Measurements from ENCODE around the gene SH3RF3. TPM values are rescaled to one million over a fixed set of nuclear protein-coding genes. Genes with fewer than 3 reads are reported as not detected.

SH3RF3 gene
- total and polyA plus RNA-seq, 2 of the 13 experiments (the other 11 are each of a cell fraction or from before 2014, with no cell fraction given): 0.04 TPM; not detected in 1

DNA sequence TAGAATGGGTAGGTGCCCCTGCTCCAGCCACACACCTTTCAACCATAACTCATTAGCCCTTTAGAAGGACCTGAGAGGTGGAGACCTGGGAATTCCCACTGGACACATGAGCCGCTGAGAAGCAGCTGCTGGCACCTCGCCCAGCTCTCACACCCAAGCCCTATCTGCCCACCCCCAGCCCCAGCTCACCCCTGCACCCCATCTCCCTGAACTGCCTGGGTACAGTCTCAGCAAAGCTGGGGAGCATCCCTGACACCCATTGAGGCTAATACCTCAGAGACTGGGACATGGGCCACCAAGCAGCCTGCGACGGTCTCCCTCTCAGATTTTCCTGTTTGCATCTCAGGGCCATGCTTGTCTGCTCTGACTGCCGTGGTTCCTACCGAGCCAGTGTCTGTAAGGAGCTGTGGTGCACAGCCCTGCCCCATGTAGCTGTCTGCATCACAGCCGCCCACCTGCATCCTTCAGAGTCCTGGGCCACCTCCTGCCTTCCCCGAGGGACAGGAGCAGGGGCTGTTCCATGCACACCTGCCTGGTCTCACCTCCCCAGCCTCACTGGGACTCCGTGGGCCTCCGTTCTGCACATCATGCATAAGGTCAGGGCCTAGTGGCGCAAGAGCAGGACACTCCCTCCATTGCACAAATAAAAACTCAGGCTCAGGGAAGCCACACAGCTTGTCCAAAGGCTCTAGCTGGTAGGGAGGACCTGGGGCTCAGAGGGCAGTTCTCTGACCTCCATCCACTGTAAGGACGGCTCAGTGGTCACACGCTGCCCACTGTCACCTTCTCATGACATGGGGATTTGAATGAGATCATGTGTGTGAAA lies 394.7 kb downstream of the SH3RF3 start (continued):
- TF ChIP-seq, protein P1, sequence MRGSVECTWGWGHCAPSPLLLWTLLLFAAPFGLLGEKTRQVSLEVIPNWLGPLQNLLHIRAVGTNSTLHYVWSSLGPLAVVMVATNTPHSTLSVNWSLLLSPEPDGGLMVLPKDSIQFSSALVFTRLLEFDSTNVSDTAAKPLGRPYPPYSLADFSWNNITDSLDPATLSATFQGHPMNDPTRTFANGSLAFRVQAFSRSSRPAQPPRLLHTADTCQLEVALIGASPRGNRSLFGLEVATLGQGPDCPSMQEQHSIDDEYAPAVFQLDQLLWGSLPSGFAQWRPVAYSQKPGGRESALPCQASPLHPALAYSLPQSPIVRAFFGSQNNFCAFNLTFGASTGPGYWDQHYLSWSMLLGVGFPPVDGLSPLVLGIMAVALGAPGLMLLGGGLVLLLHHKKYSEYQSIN (CRISPR knock-in tag; IDR thresholded peaks at IDR 0.05; ENCODE audit: borderline replicate concordance): no peak
- TF ChIP-seq NONO (IDR thresholded peaks at IDR 0.05) (no peak), NONO (CRISPR knock-in tag; conservative IDR thresholded peaks at IDR 0.05) (peak; percentile 57; the same call in 1 of the 2 replicates)
- TF ChIP-seq, protein P2, sequence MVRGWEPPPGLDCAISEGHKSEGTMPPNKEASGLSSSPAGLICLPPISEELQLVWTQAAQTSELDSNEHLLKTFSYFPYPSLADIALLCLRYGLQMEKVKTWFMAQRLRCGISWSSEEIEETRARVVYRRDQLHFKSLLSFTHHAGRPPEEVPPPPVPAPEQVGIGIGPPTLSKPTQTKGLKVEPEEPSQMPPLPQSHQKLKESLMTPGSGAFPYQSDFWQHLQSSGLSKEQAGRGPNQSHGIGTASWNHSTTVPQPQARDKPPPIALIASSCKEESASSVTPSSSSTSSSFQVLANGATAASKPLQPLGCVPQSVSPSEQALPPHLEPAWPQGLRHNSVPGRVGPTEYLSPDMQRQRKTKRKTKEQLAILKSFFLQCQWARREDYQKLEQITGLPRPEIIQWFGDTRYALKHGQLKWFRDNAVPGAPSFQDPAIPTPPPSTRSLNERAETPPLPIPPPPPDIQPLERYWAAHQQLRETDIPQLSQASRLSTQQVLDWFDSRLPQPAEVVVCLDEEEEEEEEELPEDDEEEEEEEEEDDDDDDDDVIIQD (CRISPR knock-in tag; IDR thresholded peaks at IDR 0.05; ENCODE audit: low read depth): no peak

DNA sequence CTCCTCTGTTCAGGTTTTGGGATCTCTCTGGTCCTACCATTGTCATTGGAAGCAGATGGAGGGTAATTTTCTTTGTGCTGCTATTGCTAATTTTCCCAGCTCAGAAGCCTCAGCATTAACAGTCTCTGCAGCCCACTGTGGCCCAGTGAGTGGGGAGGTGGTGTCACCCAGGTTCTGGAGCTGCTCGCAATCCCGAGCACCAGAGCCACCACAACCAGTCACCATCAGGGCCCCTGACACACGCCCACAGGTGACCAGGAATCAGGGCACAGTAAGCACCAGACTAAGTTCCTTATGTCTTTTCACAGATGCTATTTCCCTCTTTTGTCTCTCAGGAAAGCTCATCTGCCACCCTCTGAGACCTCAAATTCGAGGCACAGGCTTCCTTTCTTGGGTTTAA lies 396.8 kb downstream of the SH3RF3 start:
- Histone ChIP-seq H2AFZ (ENCODE audit: low read length) (no peak overlapping the region), H4K20me1 (ENCODE audit: insufficient read depth, low read length) (no peaks in the 10 kb centered on the region), H3K36me3 (replicated peaks in 1 of 2; ENCODE audit: control insufficient read depth in 1 of 2, insufficient read depth in 2 of 2, low read length in 2 of 2) (no peaks in the 10 kb centered on the region), H3K9ac (ENCODE audit: insufficient read depth, low read depth, low read length) (no peak overlapping the region), H3K4me2 (ENCODE audit: low read depth, low read length) (no peak overlapping the region), H3K4me3 (replicated peaks in 1 of 3; ENCODE audit: insufficient read depth in 1 of 3, low read depth in 2 of 3, low read length in 3 of 3) (no peak overlapping the region), H3K79me2 (ENCODE audit: insufficient read depth, low read length) (no peaks in the 10 kb centered on the region), H3K9me3 (ENCODE audit: low read length) (no peaks in the 10 kb centered on the region), H3K27me3 (ENCODE audit: control insufficient read depth in 1 of 2, insufficient read depth in 2 of 2, low read length in 2 of 2) (peaks cover 6 to 37% of the 10 kb centered on the region in 2 experiments; a peak in 4 of 5 replicates), H3K27ac (ENCODE audit: extremely low read length, insufficient read depth, low read length) (no peak overlapping the region), H3K4me1 (ENCODE audit: insufficient read depth, low read length) (peaks cover 41% of the 10 kb centered on the region)
- FAIRE-seq: no peak
- no peak for ATAC-seq
- ChIA-PET POLR2A (no interaction called here), CTCF (ENCODE audit: low intra/inter-chr PET ratio, low total read pairs) (no interaction called here)
- no TSS peak for BruUV-seq (replicated peaks)
- intact Hi-C loops (cut with micrococcal nuclease; ENCODE audit: unreplicated experiment) (no loop called here), in situ Hi-C loops (cut with HindIII; ENCODE audit: extremely low pct_ligation_motif_present, low pct_unique_long_range_greater_than_20kb) (no loop called here)
- 40% methylated on average over 4 of the region's 4 CpGs for WGBS (ENCODE audit: low lambda C conversion rate)
- no peak for DNase-seq (ENCODE audit: low spot score)
- TF ChIP-seq MLLT10 (CRISPR knock-in tag; IDR thresholded peaks at IDR 0.05): no peak
- TF ChIP-seq, protein P3, sequence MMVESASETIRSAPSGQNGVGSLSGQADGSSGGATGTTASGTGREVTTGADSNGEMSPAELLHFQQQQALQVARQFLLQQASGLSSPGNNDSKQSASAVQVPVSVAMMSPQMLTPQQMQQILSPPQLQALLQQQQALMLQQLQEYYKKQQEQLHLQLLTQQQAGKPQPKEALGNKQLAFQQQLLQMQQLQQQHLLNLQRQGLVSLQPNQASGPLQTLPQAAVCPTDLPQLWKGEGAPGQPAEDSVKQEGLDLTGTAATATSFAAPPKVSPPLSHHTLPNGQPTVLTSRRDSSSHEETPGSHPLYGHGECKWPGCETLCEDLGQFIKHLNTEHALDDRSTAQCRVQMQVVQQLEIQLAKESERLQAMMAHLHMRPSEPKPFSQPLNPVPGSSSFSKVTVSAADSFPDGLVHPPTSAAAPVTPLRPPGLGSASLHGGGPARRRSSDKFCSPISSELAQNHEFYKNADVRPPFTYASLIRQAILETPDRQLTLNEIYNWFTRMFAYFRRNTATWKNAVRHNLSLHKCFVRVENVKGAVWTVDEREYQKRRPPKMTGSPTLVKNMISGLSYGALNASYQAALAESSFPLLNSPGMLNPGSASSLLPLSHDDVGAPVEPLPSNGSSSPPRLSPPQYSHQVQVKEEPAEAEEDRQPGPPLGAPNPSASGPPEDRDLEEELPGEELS (CRISPR knock-in tag; IDR thresholded peaks at IDR 0.05): no peak
- TF ChIP-seq ZNF468 (CRISPR knock-in tag; IDR thresholded peaks at IDR 0.05): no peak
- no peak for TF ChIP-seq CREB1 (IDR thresholded peaks at IDR 0.05)
- no peak for TF ChIP-seq CREB1 (CRISPR knock-in tag; IDR thresholded peaks at IDR 0.05)
- no peak for TF ChIP-seq PCBP2 (optimal IDR thresholded peaks at IDR 0.05; ENCODE audit: low read depth, low read length, poor library complexity, severe bottlenecking)
- no peak for TF ChIP-seq SNRNP70 (IDR thresholded peaks at IDR 0.05; ENCODE audit: low read depth, low read length)
- TF ChIP-seq ZEB1 (IDR thresholded peaks at IDR 0.05; ENCODE audit: insufficient replicate concordance, low read depth): no peak
- no peak for TF ChIP-seq HOXD1 (CRISPR knock-in tag; IDR thresholded peaks at IDR 0.05)
- no peak for TF ChIP-seq ZFAT (CRISPR knock-in tag; conservative IDR thresholded peaks at IDR 0.05)
- no peak for TF ChIP-seq ZNF121 (CRISPR knock-in tag; IDR thresholded peaks at IDR 0.05)
- TF ChIP-seq CBX2 (IDR thresholded peaks at IDR 0.05; ENCODE audit: low read depth, low read length): no peak
- no peak for TF ChIP-seq CBX2 (CRISPR knock-in tag; IDR thresholded peaks at IDR 0.05; ENCODE audit: low read depth)
- no peak for TF ChIP-seq ZNF773 (CRISPR knock-in tag; IDR thresholded peaks at IDR 0.05; ENCODE audit: borderline replicate concordance)
